Left colon (tissue), 2 donors: ENCODE measurements around the gene TRAF3. TPM values are rescaled to one million over a fixed set of nuclear protein-coding genes. Genes with fewer than 3 reads are reported as not detected.
"Not testable (repeated sequence)": the region's sequence is repeated elsewhere in the genome, so short reads cannot be mapped to it uniquely, and the experiment has no call there.

ENCODE experiments used
- ATAC-seq: fragments of 200-7000 bp; cut with Tn5 transposase; one replicate; pipeline ENCODE4 v1.9.1; 2020; ENCODE audit warnings: mild to moderate bottlenecking, moderate library complexity
- DNase-seq, 2 donors: peaks; one replicate each; pipeline ENCODE4 v3.0.0-alpha.2; 2020
- intact Hi-C, 2 donors: fragments of 100-400 bp; cut with DNase I in 1 of 2; cut with micrococcal nuclease in 1 of 2; formaldehyde crosslinking; loops; one replicate each; pipeline versions ENCODE4 v1.11.2 to v1.14.0; 2022; cut with DNase I, micrococcal nuclease
- total RNA-seq, 2 donors: library from RNA; stranded (reverse); fragmentation: NEBNext Ultra II Directional; extraction: Animal tissue kit (Norgen Biotek cat#: 25700); gene quantifications; one replicate each; pipeline ENCODE4 v1.2.1, GENCODE V29; 2021
- donor health status: DM: no; HTN: no; CAD: no.
- donor health status: DM: yes; HTN: yes; CAD: no.

Gene TRAF3
- total RNA-seq, 2 donors from 2014 or later = 22.6 to 31.6 TPM

DNA sequence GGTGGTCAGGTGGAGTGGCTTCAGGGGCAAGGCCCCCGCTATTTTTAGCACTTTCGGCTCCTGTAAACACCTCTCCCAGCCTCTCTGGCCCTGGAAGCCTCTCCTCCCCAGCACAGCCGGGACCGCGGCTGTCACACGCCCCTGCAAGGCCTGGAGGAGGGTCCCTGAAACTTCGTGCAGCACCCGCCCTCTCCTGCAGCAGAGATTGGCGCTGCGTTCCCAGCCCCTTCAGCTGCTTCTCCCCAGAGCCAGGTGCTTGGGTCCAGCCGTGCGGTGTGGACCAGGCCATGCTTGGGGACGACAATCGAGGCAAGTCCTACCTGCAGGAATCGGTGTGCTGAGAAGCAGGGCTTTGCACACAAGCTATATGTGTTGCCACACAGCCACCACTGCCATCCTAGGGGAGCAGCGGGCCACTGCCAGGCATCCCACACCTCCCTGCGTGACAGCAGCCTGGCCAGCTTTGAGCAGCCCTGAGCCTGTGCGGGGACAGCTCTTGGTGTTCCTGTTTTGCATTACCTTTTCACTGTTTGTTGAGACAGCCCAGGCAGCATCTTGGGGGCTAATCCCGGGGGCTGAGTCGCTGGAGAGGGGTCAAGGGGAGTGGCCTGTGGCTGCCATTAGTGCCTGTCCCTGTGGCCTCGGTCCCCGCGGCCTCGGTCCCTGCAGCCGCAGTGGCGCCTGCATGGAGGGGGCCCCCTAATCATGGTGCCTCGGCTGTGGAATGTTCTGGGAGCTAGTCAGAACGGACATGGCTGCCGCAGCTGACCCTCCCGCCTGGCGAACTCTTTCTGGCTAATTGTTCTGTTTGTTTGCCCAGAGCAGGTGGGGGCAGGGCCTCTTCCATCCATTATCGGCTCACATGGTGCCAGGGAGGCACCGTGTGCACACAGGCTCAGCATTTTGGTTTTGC is 27.6 kb upstream of the TRAF3 start:
- no peak for DNase-seq
- intact Hi-C loops = no loop called here
- no peak for ATAC-seq

DNA sequence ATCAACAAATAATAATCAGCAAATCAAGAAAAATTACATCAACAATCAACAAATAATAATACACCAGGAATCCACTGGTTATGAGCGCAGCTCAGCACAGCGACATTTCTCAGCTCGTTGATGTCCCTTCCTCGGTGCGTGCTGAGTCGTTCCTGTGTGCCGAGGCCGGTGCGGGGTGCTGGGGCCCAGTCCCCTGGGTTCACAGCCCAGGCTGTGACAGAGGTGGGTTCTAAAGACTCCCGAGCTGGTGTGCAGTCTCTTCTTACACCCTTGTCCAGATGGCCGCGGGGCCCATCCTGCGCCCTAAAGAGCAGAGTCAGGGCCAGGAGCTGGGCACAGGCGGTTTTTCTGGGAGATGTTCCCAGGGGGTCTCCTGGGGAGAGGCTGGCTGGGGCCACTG is 26.9 kb upstream of the TRAF3 start:
- ATAC-seq (no peak), DNase-seq (no peak)
- intact Hi-C loops = no loop called here

DNA sequence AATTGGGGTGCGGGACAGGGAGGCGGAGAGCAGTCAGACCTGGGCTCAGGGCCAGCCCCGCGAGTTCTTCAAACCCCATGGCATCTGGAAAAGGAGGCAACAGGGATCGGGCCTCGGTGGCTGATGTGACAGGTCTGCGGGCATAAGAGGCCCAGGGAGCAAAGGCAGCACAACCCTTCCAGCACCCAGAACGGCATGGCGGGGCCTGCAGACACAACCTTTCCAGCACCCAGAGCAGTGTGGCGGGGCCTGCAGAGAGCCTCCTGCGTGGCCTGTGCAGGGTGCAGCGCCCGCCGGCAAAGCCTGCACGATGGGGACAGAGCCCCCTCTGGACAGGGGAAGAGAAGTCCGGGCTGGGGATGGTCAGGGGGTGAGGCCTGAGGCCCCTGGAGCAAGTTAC is 26.2 kb upstream of the TRAF3 start:
- intact Hi-C loops = no loop called here
- DNase-seq (no peak), ATAC-seq (no peak)

DNA sequence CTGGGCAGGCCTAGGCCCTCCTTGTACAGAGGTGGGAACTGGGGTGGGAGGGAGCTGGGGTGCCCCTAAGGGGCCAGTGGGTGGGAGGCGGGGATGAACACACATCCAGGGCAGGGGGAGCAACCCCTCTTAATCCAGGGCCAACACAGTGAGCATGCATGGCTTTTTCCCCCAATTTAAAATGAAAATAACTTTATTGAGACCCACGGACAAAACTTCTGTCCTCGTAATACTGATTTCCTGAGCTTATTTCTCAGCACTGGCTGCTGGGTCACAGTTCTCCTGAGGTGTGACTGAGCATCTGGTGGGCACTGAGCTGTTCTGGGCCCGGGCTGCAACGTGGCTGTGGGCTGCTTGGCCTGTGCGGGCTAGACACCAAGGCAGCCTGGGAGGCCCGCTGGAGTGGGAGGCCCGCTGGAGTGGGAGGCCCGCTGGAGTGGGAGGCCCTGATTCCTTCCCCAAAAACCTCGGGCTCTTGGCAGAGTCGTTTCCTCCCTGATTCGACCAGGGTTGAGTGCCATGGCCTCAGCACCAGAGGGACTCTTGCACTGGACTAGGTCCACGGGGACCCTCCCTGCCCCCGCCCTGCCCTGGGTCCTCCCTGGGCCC is 24.9 kb upstream of the TRAF3 start:
- ATAC-seq (no peak), DNase-seq (no peak)
- intact Hi-C loops = no loop called here

DNA sequence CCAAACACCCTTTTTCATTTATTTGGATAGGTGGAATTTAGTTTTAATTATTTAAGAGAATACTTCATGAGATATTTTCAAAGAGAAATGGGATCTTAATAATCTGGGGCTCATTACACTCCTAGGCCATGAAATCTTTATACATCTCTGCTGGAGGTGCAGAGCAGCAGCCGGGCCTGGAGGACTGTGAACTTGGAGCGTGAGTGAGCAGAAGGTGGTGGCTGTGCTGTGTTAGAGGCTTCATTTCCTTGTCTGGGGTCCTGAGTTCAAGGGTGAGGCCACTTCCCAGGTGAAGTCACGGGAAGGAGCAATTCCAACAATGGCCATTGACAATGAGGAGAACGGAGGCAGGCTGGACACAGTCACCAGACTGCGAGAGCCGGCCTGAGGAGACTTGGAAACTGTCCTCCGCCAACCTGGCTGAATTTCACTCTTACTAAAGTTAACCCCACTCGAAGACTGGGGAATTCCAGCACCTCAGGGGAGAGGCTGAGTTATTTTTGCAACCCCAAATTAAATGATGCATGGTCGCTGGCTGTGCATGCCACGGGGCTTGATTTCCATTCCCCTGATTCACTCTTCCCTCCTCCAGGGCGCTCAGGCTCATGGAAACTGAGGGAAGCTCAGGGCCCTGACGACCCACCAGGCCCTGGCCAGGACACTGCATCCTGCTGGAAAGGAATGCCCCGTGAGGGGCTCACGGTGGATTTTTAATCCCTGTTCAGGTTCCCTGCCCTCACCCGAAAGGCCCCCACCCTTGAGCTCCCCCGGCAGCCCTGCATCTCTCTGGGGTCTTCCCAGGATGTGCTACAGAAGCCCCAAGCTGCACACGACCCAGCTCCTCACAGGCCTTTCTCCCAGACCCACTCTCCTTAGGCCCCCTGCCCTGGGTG is 22.6 kb upstream of the TRAF3 start:
- ATAC-seq (no peak), DNase-seq (no peak)
- intact Hi-C loops = no loop called here

DNA sequence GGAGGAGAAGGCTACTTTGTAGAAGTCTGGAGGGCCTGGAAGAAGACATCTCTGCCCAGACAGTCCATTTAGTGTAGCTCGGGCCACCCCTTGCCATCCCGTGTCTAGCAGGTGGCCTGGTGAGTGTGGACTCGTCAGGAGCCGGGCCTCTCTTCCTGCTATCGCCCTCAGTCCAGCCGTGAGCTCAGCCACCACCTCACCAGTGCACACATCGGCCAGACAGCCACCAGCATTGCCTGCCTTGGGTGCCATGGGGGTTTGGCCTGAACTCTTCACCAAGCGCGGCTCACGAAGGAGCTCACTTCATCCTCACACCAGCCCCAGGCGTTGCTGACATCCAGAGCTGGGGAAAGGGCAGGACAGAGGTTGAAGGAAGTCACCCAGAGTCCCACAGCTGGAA is 19.6 kb upstream of the TRAF3 start:
- intact Hi-C loops = no loop called here
- DNase-seq (no peak), ATAC-seq (no peak)

DNA sequence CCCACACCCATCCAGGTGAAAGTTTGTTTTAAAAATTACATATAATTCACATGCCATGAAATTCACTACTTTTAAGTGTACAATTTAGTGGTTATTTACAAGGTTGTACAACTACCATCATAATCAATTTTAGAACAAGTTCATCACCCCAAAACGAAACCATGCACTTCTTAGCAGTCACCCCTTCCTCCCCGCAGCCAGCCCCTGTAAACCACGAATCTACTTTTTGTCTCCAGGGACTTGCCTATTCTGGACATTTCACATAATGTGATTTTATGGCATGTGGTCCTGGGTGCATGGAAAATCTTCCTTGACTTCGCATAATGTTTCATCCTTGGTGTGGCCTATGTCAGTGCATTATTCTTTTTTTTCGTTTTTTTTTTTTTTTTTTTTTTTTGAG is 19.2 kb upstream of the TRAF3 start:
- intact Hi-C loops = no loop called here
- DNase-seq = no peak

DNA sequence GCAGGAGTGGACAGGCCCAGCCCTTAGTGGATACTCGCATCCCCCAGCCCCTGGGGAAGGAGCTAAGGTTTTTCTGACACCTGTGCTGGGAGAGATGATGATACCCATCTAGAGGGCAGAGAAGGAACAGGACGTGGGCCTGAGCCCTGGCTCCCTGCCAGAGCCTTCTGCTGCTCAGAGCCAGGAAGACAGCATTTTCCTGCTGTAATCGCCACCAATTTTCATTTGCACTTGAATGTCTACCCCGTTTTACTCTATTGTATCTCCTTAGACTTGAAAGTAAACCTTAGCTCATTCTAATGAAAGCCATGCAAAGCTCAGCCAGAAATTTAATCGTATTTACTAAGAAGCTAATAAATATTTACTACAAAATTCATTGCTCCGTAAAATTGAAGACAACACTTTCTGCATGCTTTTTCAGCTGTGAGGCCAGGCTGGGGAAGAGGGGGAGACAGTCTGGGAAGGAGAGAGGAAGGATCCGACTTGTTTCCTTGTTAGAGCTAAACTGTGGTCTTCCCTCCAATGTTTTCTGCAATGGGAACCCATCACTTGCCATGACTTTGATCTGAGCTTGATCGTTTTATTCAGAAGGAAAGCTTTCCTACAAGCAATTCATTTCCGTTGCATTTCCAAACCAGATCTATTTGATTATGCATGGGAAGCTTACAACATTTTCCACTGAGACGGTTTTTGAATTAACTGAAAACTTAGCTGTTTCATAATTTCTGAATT is 17.6 kb upstream of the TRAF3 start:
- intact Hi-C loops = no loop called here
- ATAC-seq (no peak), DNase-seq (peak in 1 of 2 donors; percentile 19)

More for the DNA sequence above, 19.2 kb upstream of the TRAF3 start:
- no peak for ATAC-seq

DNA sequence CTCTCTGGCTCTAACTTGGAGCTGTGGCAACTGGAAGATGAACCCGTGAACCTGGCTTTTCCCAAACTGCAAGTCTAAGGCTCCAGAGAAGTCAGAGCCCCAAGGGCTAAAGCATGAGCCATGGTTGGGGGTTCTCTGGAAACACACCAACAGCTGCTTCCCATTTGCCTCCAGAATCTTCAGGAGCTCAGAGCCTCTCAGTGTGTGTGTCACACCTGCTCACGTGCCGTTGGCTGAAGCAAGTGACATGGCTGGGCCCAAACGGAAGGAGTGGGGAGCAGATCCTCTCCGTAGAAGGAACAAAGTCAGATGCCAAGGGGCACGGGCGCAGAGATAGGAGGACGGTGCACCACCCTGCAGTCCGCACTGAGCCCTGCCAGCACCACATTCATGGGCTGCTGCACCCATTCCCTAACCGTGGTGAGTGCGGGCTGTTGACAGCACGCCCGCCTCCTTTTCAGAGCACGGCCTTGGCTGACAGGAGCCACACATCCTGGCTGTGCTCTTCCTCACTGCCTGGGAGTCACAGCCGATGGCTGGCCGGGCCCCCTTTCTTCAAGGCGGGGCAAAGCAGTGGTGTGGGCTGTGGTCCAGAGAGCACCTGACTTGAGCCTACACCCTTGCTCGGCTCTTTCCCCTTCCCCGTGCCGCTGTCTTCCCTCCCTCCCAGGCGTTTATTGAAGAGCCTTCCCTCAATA is 16.6 kb upstream of the TRAF3 start:
- DNase-seq = no peak
- ATAC-seq = peak; percentile 64
- intact Hi-C loops = no loop called here

DNA sequence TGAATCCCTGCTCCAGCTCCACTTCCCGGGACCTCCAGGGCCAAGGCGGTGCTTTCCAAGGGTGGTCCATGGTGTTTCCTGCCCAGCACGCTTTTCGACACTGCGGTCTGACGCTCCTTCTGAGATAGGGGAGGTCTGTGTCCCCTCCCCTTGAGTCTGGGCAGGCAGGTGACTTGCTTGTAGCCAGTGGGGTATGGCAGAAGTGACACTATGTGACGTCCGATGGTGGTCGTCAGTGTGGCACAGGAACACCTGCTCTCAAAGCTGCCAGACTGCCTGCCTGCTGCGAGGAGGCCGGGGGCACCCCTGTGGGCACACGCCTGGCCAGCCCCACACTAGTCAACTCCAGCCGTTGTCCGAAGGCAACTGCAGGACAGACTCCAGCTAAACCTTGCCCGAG is 16.0 kb upstream of the TRAF3 start:
- ATAC-seq (no peak), DNase-seq (no peak)
- intact Hi-C loops = no loop called here

DNA sequence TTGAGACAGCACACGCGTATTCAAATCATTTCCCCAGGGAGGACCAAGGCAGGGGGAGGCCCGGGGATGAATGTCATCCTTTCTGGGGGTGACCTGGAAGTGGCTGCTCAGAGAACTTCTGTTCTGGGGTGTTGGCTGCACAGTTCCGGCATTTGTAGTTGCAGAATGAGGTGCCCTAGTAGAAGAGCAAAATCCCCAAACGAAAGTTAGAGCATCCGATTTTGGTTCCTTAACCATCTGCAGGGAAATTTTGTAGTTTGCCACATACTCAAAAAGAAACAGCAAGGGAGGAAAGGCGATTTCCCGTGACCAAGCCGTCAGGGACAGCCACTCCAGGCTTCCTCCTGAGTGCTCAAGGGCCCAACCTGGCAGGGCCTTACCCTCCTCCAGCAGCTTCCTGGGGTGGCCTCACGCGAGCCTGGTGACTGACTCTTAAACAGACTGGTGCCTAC is 13.0 kb upstream of the TRAF3 start:
- DNase-seq (no peak), ATAC-seq (no peak)
- intact Hi-C loops = no loop called here

DNA sequence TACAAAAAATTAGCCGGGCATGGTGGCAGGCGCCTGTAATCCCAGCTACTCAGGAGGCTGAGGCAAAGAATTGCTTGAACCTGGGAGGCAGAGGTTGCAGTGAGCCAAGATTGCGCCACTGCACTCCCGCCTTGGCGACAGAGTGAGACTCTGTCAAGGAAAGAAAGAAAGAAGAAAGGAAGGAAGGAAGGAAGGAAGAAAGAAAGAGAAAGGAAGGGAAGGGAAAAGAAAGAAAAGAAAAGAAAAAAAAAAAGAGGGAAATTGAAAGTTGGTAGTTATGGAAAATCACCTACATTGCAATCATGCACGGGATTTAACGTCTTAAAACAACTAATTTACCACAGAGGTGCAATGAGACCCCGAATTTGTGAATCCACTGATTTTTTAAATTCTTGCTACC is 11.5 kb upstream of the TRAF3 start:
- intact Hi-C loops, ATAC-seq, DNase-seq: not testable (repeated sequence)

DNA sequence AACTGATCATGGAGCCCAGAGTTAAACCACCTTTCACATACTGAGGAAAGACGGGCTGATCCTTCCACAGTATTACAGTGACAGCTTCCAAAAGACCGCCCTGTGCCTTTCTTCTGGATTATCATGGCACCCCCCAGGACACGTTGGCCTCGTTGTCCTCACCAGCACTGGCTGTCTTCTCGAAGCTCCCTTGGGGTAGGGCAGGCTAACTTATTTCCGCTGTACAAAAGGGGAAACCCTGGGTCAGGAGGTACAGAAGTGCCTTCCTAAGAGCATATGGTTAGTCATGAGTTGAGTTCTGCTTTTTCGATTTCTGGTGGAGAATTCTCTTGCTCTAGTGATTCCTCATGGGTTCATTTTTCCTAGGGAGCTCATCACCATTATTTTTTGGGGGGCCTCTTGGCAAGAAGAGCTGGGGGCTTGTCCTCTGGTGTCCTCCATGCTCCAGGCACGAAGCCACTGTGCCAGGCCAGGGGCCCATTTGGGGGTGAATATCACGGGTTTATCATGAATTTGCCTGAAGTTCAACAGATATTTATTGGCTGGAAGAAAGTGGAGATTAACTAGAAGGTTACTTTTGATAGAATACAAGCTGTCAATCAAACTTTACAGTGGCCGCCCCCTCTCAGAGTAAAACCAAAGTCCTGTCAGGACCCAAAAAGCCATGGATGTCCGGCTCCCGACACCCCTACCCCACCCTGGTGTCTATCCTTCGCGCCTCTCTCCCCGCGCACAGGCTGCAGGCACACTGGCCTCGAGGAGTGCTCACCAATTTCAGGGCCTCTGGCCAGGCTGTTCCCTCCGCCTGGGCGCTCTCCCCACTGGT is 8.8 kb upstream of the TRAF3 start:
- ATAC-seq = peak; percentile 19
- intact Hi-C loops = no loop called here
- no peak for DNase-seq

DNA sequence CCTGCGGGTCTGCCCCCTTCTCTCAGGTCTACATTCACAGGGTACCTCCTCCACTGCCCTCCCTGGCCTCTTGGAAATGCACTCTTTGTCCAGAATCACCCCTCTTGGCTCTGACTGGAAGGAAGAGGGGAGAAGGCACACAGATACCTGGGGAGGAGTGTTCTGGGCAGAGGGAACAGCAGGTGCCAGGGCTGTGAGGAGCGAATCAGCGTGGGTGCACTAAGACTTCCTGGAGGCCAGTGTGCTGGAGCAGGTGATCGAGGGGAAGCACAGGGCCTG is 8.3 kb upstream of the TRAF3 start:
- intact Hi-C loops = no loop called here
- ATAC-seq = no peak
- no peak for DNase-seq

DNA sequence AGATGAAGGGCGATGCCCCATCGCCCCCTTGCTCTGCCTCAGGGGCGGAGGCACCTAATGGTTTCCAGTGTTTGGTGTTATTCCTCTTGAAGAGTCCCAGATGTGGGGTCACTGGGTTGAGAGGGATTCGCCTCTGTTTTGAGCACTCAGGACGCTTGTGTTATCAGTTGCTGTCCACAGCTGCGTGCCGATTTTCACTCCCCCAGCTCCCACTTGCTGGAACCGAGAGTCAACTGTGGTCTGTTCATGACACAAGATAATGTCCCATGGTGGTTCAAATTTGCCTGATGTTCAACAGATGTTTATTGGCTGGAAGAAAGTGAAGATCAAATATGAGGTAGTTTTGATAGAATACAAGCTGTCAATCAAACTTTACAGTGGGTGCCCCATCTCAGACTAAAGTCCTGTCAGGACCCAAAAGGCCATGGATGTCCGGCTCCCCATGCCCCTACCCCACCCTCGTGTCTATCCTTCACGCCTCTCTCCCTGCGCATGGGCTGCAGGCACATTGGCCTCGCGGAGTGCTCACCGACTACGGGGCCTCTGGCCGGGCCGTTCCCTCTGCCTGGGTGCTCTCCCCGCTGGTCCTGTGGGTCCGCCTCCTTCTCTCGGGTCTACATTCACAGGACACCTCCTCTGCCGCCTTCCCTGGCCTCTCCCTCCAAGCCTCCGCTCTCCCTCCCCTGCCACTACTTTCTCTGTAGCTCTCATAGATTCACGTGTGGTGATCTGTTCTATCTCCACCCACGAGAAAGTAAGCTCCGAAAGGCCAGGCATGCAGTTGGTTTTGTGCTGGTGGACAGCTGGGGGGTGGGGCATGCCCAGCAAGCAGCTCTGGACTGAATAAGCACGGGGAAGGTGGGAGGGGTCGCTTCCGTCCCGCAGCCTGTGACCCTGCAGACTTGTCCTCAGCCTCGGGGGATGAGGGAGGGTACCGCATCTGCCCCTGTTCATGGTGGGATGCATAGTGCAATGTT is 6.8 kb upstream of the TRAF3 start:
- DNase-seq (no peak), ATAC-seq (no peak)
- intact Hi-C loops = no loop called here

DNA sequence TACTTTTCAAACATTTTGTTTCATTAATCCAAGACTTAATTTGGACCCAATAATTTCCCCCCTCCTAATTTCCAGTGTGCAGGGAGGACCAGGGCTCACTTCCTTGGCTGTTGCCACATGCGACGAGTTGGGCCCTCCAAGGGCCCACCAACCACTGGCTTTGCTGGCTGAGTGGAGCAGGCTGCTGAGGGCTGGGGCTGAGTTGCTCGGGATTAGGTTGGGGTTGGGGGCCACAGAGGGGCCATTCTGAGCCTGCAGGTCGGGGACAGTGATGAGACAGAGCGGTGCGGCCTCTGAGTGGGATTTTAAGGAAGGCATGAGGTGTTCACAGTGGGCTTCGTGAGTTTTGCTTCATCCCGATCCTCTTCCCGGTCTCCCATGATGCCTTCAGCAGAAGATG is 6.1 kb upstream of the TRAF3 start:
- no peak for DNase-seq
- no peak for ATAC-seq
- intact Hi-C loops = no loop called here
